NCI-H128 (cell line): Measurements from ENCODE around the gene TRABD2A.
"Not testable (repeated sequence)": the region's sequence is repeated elsewhere in the genome, so short reads cannot be mapped to it uniquely, and the experiment has no call there.

Experiments
- DNase-seq: peaks from one replicate; lab custom pipeline; 2025; ENCODE audit not compliant: unreplicated experiment; lab: John Stamatoyannopoulos, UW

TRABD2A gene, protein sequence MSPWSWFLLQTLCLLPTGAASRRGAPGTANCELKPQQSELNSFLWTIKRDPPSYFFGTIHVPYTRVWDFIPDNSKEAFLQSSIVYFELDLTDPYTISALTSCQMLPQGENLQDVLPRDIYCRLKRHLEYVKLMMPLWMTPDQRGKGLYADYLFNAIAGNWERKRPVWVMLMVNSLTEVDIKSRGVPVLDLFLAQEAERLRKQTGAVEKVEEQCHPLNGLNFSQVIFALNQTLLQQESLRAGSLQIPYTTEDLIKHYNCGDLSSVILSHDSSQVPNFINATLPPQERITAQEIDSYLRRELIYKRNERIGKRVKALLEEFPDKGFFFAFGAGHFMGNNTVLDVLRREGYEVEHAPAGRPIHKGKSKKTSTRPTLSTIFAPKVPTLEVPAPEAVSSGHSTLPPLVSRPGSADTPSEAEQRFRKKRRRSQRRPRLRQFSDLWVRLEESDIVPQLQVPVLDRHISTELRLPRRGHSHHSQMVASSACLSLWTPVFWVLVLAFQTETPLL

DNA sequence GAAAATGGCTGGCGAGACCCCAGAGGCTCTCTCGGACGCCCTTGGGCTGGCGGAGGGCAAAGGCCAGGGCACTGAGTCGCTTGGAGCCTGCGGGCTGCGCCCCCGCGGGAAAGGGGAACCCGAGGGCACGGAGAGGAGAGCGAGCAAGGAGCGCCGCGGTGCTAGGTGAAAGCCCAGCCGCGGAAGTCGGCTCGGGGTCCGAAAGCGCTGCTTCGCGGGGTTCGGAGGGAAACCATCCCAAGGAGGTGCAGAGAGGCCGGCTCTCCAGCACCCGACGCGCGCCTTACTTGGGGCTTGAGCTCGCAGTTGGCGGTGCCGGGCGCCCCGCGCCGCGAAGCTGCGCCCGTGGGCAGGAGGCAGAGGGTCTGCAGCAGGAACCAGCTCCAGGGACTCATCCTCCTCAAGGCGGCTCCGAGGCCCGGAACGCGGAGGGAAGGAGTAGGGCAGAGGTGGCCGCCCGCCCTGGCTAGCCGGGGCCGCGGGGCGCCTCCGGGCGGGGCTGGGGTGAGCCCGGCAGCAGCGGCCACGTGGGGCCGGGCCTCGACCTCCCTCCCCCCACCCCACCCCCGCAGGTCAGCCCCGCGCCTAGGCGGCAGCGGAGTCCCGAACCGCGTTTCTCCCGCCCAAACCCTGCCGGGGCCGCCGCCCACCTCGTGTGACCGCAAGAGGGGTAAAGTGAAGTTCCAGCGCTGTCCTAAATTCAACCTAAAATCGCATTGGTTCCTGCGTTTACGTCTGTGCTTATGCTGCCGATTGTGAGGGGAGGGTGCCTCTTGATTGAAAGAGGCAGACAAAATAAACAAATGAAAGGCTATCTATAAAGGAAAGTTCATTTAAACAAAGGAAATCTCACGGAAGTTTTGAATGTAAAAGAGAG is at the start of gene TRABD2A:
Gene TRABD2A (minus strand): TSS at position 440 of the 877 bp plus-strand sequence. CDS start 45 bp downstream, at position 395.
- no peak for DNase-seq

DNA sequence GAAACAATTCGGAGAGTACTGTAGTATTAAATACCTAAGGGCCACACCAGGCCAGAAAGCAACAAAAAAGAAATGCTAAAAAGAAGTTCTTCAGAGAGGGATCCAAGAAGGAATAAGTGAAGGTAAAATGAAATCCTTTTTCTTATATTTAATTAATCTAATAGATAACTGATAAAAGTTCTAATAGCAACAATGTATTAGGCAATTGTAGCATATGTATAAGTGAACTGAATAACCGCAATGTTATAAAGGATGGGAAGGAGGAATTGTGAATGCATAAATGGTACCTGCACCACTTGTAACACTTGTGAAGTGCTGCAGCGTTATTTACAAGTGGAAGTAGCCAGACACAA is 46.4 kb upstream of the TRABD2A start:
- no peak for DNase-seq

DNA sequence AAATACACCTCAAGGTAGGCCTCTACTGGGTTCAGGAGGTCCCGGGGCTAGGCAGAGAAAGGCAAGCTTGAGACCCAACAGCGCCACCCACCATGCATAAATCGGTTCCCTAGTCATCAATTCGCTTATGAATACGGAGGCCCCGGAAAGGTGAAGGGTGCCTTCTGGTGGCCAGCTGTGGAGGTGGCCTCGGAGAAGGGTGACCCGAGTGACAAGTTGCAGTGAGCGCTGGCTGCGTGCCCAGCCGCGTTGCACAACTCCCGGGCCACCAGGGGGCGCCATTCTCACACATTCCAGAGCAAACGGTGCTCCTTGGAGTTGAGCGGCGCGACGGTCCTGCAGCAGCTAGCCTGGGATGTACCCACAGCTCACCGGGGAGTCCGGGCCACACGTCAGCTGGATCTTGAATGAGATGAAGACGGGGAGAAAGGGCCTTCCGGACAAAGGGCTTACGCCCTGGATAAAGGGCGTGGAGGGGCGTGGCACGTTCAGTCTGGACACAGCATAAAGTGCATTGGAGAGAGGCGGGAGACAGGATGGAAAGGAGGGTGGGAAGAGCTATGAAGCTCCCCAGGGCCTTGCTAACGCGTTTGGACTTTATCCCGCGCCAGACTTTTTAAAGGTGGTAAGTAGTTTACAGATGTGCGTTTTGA is 45.0 kb upstream of the TRABD2A start:
- peak; percentile 77 for DNase-seq

DNA sequence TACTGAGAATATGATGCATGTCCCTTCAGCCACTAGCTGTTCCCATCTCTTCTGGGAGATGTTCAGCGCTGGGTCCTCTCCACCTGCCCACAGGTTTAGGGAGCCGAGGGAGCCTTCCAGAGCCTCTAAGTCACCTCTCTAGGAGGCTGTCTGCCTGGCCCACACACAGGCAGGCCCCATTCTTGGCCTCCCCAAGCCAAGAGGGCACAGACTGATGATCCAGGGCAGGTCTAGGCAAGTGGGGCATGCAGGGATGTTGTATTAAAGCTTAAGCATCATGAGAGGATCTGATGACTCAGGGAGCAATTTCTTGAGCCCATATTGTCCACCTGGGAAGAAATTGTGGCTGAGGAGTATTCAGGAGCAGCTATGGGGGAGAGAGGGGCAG is 44.4 kb upstream of the TRABD2A start:
- DNase-seq, result no peak

DNA sequence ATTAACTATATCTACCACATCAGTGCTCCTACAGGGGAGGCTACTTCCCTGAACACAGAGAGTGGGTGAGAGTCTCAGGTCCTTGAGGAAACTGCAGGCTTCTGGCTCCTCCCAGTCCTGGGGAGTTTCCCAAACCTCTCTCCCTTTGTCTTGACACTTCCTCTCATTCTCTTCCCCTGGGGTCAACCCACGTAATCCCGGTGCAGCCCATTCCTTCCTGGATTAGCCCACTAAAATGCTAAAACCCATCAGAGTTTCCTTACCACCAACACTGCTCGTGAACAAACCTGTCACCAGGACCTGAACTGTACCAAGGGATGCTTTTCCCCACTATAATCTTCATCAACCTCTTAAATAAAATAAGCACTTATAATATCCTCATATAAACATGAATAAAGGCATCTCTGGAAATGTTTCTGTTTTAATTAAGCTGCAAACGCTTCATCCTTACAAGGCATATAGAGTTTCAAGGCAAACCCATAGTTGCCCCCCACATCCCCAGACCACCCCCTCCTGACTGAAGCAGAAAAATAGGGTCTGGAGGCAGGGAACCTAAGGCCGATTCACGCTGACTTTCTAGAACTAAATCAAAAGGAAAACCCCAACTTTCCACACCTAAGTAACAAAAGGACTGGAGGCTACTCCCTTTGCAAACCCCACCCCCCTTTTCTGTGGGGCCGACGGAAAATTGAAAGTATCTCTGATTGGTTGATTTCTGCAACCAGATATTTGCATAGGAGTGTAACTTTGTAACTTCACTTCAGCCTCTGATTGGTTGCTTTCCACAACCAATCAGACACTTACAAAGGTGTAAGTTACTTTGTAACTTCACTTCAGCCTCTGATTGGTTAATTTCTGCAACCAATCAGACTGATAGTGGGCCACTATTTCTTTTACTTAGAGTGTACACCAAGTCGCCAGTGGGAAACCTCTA is 43.6 kb upstream of the TRABD2A start:
- DNase-seq, result no peak

DNA sequence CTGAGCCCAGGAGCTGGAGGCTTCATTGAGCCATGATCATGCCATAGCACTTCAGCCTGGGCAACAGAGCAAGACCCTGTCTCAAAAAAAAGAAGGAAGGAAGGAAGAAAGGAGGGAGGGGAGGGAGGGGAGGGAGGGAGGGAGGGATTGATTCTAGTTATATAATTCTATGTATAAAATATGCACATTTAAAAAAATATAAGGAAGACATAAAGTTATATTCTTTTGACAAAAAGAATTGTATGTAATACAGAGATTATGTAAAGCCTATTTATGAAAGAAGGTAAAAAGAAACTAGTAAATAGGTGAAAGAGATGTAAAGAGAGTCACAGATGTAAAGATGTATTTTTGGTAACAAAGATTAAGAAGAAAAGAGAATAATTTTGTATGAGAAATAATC is 42.1 kb upstream of the TRABD2A start:
- DNase-seq, result no peak

DNA sequence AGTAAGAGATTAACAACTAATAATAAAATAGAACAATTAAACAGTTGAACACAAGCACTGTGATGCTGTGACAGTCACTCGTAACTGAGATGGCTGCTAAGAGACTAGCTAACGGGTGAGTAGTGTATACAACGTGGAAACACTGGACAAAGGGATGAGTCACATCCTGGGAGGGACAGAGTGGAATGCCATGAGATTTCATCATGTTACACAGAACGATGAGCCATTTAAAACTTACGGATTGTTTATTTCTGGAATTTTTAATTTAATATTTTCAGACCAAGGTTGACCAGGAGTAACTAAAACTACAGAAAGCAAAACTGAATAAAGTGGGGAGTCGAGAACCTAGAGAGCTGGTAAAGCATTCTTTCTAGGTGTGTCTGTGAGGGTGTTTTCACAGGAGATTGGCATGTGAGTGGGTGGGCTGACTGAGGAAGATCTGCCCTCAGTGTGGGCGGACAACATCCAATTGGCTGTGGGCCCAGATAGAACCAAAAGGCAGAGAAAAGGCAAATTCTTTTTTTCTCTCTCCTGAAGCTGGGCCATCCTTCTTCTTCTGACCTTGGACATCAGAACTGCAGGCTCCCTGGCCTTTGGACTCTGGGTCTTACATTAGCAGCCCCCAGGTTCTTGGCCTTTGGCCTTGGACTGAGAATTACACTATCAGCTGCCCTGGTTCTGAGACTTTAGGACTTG is 39.1 kb upstream of the TRABD2A start:
- DNase-seq, result no peak

DNA sequence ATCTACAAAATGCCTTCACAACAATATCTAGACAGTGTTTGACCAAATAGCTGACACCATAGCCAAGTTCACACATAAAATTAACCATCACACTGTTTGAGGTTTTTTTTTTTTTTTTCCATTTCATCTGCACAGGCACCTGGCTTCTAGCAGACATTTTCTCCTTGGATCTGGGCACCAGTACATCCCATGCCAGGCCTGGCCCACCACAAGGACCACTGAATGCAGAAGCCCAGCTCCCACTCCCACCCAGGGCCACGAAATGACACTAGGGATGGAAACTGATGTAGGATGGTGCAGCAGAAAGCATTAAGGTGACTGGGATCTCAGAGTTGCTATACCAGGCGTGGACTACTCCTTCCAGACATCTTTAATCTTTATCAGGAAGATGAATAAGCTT is 37.5 kb upstream of the TRABD2A start:
- no peak for DNase-seq

DNA sequence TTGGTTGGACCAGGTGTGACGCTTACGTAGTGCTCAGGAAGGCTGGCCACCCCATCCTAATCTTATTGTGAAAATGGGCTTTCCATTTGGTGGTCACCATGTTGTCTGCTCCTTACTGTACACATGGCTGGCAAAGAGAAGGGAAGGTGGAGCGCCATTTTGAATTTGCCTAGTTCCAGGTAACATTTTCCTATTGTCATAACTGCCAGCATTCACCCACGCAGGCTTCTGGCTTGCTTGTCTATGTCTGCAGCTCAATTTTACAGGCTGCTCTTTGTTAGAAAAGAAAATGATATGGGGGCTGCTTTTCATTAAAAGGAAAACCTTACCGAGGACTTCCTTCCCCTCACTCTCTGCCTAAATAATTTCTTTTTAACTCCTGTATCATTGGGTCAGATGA is 36.9 kb upstream of the TRABD2A start:
- not testable (repeated sequence) for DNase-seq

DNA sequence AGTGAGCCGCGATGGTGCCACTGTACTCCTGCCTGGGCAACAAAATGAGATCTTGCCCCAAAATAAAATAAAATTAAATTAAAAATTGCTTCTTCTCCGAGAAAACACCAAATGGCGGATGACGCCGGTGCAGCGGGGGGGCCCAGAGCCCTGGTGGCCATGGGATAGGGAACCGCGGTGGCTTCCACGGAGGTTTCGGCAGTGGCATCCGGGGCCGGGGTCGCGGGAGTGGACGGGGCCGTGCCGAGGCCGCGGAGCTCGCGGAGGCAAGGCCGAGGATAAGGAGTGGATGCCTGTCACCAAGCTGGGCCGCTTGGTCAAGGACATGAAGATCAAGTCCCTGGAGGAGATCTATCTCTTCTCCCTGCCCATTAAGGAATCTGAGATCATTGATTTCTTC is 34.8 kb upstream of the TRABD2A start:
- not testable (repeated sequence) for DNase-seq

DNA sequence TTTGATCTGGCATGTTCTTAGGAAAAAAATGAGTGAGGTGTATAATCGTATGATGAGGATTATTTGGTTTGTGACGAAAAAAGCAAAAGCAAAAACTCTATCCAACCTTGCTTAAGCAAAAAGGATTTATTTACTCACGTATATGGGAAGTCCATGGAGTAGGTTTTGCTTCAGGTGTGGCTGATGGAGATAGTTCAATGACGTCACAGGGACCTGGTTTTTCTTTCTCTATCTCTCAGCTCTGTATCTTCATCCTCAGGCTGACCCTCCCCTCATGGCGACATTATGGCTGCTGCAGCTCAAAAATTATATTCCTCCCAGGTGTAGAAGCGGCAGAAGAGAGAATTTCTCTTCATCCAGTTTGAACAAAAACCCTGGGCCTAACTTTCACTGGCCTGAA is 33.5 kb upstream of the TRABD2A start:
- no peak for DNase-seq

DNA sequence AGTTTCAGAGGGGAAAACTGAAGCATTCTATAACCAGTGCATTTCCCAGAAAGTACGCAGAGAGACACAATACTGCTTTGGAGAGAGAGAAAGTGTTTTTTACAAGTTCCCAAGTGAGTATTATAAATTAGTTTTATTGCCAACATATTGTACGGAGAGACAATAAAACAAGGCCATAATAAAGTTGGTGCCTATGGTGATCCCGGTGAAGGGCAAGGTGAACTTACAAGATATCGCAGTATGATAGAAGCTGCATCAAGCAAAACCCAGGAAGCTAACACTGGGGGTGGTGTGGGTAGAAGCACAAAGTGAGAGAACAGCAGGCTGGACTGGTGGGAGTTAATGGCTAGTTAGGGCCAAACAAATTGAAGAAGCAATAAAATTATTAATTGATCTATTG is 32.1 kb upstream of the TRABD2A start:
- DNase-seq, result no peak

DNA sequence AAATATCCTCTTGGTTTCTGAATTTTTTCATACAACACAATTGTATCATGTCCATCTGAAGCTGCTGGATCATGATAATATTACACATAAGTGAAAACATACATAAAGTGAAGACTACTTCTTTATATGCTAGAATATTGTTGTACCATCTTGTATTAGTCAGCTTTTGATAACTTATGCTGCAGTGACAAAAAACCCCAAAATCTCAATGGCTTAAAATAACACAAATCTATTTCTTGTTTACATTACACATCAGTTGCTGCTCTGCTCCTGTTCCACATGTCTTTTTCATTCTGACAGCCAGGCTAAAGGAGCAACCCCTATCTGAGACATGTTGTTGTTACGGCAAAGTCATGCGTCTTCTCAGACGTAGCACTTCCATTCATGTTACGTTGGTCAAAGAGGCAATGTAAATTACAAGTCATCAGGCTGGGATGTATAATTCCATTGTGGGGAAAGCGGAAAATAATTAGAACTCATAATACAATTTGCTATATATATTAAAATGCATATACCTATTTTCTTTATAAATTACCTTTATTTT is 30.3 kb upstream of the TRABD2A start:
- DNase-seq, result no peak

DNA sequence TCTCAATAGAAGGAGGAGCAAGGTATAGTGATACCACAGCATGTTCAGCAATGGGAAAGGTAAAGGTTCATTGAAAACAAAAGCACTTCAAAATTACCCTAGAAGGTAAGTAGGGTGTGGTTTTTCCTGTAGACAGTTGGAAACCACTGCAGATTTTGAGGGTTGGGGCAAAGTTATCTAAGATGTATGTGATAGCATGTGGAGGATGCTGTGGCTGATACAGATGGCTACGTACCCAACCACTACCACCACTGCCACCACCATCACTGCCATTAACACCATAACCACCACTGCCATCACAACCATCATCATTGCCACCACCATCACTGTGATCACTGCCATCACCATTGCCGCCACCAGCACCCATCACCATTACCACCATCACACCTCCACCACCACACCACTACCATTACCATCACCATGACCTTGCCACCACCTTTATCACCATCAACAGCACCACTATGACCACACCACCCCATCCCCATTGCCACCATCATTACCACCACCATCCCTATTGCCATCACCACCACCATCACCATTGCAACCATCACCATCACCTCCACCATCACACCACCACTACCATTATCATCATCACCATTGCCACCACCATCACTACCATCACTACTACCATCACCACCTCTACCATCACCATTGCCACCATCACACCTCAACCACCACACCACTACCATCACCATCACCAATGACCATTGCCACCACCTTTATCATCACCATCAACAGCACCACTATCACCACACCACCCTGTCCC is 28.2 kb upstream of the TRABD2A start:
- no peak for DNase-seq

DNA sequence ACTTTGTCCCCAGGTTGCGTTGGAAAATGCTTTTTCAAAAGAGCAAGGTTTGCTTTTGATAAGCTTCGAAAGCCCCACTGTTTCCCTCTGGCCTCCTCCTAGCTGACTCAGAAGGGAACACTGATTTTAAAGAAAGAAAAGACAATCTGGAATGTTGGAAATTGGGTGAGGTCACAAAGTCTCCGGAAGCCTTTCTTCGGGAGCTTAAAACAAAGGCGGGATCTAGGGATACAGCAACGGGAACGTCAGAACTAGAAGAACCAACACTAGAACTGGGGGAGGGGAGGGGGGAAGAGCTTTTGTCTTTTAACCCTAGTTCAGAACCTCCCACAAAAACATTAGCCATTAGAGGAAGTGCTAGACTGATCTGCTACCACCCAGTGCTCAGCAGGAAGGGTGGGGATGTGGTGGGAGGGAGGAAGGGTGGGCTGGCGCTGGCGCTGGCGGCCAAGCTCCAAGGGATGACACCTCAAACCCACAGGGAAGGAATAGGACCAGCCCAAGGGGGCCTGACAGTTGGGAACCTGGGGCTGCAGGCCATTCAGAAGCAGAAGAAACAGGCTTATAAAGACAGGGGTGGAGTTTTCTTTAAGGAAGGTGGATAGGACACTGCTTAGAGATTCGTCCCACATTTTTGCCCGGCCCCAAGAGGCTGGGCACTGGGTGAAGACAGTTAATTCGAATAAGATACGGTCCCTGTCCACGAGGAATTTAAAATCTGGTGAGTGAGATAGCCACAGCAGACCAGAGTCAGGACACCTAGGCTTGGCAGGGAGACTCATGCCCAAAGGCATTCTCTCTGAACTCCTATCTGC is 26.2 kb upstream of the TRABD2A start:
- no peak for DNase-seq

DNA sequence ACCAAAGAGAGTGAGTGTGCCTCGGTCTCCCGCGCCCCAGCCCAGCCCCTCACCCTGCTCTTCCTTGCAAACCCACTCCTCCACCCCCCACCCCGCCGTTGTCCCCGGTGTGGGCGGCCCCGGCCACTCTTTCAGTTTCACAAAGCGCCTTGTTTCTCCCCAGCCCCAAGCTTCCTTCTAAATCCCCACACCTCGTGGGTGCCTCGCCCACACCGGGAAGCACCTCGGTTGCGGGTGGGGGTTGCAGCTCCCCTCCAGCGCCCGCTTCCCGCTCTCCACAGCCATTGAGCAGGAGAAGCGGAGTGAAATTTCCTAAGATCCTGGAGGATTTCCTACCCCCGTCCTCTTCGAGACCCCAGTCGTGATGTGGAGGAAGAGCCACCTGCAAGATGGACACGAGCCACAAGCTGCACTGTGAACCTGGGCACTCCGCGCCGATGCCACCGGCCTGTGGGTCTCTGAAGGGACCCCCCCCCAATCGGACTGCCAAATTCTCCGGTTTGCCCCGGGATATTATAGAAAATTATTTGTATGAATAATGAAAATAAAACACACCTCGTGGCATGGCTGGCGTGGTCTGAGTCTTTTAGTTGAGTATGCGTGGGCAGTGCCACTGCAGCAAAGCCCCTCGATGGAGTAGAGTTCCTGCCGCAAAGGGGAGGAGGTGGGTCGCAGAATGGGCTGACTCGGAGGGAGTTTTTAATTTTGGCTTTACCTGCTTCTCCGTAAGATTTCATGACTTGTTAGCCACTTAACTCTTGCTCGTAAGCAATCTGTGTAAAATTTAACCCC is 25.4 kb upstream of the TRABD2A start:
- no peak for DNase-seq
